ENCODE data around the gene MRPL46.

The MRPL46 gene

GRCh38 chr15:88467073-88467934 lies at the start of gene MRPL46, which contains the start of gene MRPS11:
Gene MRPL46, minus strand, starts transcription at chr15:88467388. Its CDS starts 11 bp downstream, at chr15:88467377.
Gene MRPS11, plus strand, starts transcription at chr15:88467708. Its CDS starts 10 bp downstream, at chr15:88467718.
- peak; percentile 83 for DNase-seq

GRCh38 chr15:88513195-88513594 lies 46.0 kb upstream of the MRPL46 start:
- no peak for DNase-seq

DNA sequence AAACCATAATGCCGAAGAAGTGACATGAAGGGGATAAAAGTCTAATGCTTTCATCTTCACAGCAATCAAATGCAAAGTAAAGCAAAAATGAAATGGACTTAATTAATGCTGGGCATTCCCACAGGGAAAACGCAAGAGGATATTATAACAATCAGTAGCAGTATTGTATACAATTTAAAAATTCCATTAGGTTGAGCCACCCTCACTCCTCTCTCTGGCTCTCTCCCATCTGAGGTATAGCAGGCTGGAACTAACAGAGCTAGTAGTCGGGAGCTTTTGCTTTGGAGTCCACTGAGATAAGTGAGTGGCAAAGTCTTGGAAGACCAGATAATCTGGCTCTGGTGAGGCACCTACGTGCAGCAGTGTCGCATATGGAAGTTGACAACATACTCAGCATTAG lies 45.4 kb upstream of the MRPL46 start:
- no peak for DNase-seq

GRCh38 chr15:88512078-88512477 lies 44.9 kb upstream of the MRPL46 start:
- no peak for DNase-seq

- no peak for DNase-seq
These were observed 44.0 kb upstream of the MRPL46 start for GRCh38 chr15:88511161-88511560.

DNA sequence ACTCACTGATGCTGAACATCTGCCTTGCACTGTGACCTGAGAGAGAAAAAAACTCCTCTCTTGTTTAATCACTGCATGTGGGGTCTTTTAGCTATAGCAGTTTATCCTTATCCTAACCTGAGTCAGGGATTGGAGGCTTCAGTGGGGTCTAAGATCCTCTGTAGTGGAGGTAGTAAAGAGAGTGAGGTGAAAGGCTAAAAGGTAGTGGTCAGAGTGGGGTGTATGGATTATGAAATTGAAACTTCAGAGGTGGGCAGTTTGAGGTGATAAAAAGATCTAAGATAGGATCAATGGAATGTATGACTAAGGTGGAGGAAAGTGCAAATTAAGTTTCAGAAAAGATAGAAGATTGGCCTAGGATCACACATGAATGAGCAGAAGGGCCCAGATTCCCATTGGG lies 42.8 kb upstream of the MRPL46 start:
- no peak for DNase-seq

- DNase-seq, result no peak
These were observed 42.1 kb upstream of the MRPL46 start for GRCh38 chr15:88509321-88509720.

- no peak for DNase-seq
These were observed 39.4 kb upstream of the MRPL46 start for GRCh38 chr15:88506628-88507027.

GRCh38 chr15:88505721-88506120 lies 38.5 kb upstream of the MRPL46 start:
- no peak for DNase-seq

- no peak for DNase-seq
These were observed 37.3 kb upstream of the MRPL46 start for GRCh38 chr15:88504445-88504844.

DNA sequence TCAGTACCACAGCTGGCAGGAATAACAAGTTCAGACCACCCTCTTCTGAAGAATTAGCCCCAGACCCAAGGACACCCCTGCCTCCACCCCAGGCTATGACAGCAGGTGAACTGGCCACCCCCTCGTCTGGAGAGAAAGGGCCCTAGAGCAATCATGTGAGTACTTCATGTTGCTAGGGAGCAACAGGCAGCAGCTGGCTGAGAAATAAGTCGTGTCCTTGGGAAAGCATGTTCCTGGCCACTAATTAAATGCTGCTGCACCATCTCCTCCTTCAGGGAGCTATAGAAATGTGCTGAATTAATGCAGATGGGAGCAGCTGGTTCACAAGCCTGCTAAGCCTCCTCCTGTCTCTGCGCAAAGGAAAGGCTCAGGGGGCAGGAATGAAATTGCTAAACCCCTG lies 31.8 kb upstream of the MRPL46 start:
- no peak for DNase-seq

- DNase-seq, result no peak
These were observed 30.0 kb upstream of the MRPL46 start for GRCh38 chr15:88497109-88497765.

DNA sequence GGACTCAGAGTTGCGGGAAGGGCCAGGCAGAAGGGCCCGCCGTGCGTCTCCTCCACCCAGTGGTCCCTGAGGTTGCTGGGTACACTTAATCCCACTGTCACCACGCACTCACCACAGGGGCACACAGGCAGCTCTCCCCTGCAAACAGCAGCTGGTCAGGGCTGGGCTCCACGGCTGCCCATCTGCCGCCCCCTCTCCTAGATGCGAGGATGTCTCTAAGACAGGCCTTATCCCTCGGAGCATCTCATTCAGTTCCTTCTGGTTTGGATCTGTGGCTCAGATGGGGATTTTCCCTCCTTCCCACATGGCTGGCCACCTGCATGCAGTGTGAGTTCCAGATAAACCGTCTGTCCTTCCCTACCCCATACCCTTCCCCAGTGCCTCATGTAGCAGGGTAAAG lies 26.7 kb upstream of the MRPL46 start:
- DNase-seq, result no peak

DNA sequence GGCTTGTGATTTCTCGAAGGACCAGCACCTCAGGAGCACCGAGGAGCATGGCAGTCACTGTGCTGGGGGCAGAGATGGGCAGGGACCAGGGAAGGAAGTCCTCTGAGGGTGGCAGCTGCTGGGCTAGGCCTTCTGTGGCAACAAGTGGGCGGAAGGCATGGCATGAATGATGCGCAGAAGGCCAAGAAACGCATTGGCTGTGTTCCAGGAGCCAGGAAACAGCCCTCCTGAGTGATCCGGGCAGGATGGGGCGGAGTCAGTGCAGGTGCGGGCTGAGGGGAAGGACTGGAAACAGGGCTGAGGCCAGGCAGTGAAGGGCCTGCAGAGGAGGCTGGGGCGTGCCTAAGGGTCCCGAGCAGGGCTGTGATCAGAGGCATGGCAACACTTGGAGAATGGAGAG lies 24.0 kb upstream of the MRPL46 start:
- no peak for DNase-seq

DNA sequence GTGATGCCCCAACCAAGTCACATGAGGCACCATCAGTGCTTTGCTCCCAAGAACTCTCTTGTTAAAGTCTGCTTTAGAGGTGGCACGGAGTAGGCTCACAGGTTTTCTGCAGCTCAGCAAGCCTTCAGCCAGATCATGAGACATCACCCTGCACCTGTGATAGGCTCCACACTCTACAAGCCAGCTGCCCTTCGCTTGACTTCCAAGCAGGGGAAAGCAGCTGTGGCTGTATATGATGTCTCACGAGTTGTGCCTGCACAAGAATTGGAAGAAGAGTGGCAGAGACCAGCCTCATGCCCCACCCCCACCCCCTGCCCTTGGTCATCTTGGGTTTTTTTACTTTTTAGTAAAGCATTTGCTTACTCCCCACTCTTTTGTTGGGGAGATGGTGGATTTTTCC lies 22.8 kb upstream of the MRPL46 start:
- no peak for DNase-seq

- no peak for DNase-seq
These were observed 22.1 kb upstream of the MRPL46 start for GRCh38 chr15:88489321-88489720.

GRCh38 chr15:88487796-88488523 lies 20.8 kb upstream of the MRPL46 start:
- no peak for DNase-seq

- no peak for DNase-seq
These were observed 20.1 kb upstream of the MRPL46 start for GRCh38 chr15:88487178-88487795.

- no peak for DNase-seq
These were observed 17.6 kb upstream of the MRPL46 start for GRCh38 chr15:88484682-88485331.

- DNase-seq, result no peak
These were observed 15.1 kb upstream of the MRPL46 start for GRCh38 chr15:88482263-88482662.

DNA sequence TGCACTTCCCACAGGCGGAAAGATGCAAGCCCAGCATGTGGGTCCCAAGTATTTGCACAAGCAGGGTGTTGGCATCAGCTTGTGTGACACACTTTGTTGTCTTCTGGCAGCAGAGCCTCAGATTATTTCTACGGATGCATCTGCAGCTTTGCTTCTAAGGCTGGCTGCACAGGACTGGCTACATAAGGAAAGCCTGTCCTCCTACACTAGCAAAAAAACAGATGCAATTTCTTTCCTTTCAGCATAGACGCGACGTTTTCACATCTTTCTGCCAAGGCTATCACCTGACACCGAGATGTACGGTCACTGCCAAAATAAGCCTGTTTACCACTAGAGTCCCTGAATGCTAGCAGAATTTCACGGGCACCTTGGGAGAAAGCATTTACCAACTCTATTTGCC lies 13.8 kb upstream of the MRPL46 start:
- DNase-seq, result no peak

DNA sequence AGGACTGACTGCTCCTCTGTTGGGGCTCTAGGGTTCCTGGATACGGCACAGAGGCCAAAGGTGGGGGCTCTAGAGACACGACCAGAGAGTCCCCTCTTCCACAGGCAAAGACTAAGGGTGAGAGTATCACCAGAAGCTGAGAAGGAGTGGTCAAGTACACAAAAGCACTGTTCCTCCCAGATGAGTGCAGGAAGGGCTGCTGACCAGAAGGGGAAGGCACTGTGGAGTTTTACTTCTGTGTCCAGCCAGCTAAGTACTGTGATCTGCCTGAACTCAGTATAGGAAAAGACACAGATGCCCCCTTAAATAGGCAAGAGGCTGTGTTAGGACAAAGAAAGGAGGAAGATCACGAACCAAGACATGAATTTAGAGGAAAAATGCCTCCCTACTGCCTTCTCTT lies 12.0 kb upstream of the MRPL46 start:
- DNase-seq, result no peak

DNA sequence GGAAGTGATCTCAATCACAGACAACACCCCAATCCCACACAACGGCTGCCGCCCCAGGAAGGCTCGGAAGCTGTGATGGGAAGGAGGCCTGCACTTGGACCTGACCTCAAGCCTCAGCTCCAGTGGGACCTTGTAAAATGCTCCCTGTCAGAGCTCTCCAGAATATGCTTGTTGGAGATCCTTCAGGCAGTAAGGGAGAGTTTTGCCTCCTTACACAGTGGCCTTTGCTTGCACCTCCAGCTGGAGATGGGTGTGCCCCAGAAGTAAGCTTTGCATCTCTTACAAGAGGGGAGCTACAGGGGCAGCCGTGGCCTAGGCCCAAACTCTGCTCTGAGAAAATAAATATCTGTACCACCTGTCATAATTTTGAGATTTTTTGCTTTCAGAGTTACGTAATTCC lies 10.7 kb upstream of the MRPL46 start:
- DNase-seq, result no peak

Data from activated effector memory CD4-positive, alpha-beta T cell treated with Interleukin-2 at 50 U/mL for 16 hours (primary cell).